B cell (primary cell): Measurements from ENCODE around the gene WWTR1. TPM values are rescaled to one million over a fixed set of nuclear protein-coding genes. Genes with fewer than 3 reads are reported as not detected.

ENCODE experiments used
- ATAC-seq: fragments of 200-7000 bp; cut with Tn5 transposase; one replicate; pipeline ENCODE4 v1.10.0; 2021; ENCODE audit warnings: low read depth, mild to moderate bottlenecking, moderate number of reproducible peaks, moderate library complexity
- CTCF ChIA-PET: fragments of 350-600 bp; sonication (Branson Sonifier 250); formaldehyde crosslinking; loops from one replicate; lab custom pipeline; 2021; ENCODE audit warnings: antibody characterized with exemption, inconsistent platforms; lab: Charles Lee
- POLR2A ChIA-PET: fragments of 350-600 bp; sonication (Branson Sonifier 250); formaldehyde crosslinking; loops from one replicate; lab custom pipeline; 2021; ENCODE audit warnings: antibody characterized with exemption; lab: Charles Lee
- DNase-seq: peaks from one replicate; pipeline ENCODE4 v3.0.0; 2013
- H2AFZ ChIP-seq: 2 replicates; pipeline ENCODE4 v1.6.1; 2012; ENCODE audit warnings: mild to moderate bottlenecking, low read depth, low read length; ENCODE audit not compliant: insufficient read depth, poor library complexity, severe bottlenecking
- H3K27ac ChIP-seq, 2 donors: 1 replicate in 1 of 2; 2 replicates in 1 of 2; pipeline ENCODE4 v1.5.1; 2012 to 2013; ENCODE audit warnings: low read length in 2 of 2, mild to moderate bottlenecking in 2 of 2, moderate library complexity in 1 of 2
- H3K27me3 ChIP-seq, 4 experiments: fragments of 200-600 bp in 1 of 4; sonication (generic) in 1 of 4; replicated peaks in 1 of 4; 1 replicate in 2 of 4; 2 replicates in 2 of 4; pipeline versions ENCODE4 v1.6.1 to v1.7.0; 2013 to 2016; ENCODE audit warnings: low read length in 3 of 4, mild to moderate bottlenecking in 2 of 4, mixed read lengths in 1 of 4, moderate library complexity in 1 of 4; ENCODE audit not compliant: insufficient read depth in 4 of 4, control insufficient read depth in 3 of 4; ENCODE audit errors: control extremely low read depth in 1 of 4
- H3K36me3 ChIP-seq, 2 experiments: replicated peaks in 1 of 2; 1 replicate in 1 of 2; 2 replicates in 1 of 2; pipeline versions ENCODE4 v1.6.1 to v1.7.1; 2013; ENCODE audit warnings: low read length in 1 of 2; ENCODE audit not compliant: insufficient read depth in 2 of 2, control insufficient read depth in 1 of 2; ENCODE audit errors: control extremely low read depth in 1 of 2, extremely low read depth in 1 of 2
- H3K4me1 ChIP-seq, 2 donors: fragments of 200-600 bp in 1 of 2; sonication (generic) in 1 of 2; 1 replicate in 1 of 2; 2 replicates in 1 of 2; pipeline versions ENCODE4 v1.5.1 to v1.6.1; 2013 to 2017; ENCODE audit warnings: low read length in 2 of 2; ENCODE audit not compliant: control insufficient read depth in 2 of 2, insufficient read depth in 2 of 2
- H3K4me2 ChIP-seq: replicated peaks from 2 replicates; pipeline ENCODE3; 2012; ENCODE audit warnings: mild to moderate bottlenecking, low read depth, low read length; ENCODE audit not compliant: poor library complexity, severe bottlenecking
- H3K4me3 ChIP-seq, 5 experiments: fragments of 200-600 bp in 1 of 5; sonication (generic) in 1 of 5; 1 replicate in 3 of 5; 2 replicates in 2 of 5; pipeline versions ENCODE4 v1.5.1 to v1.7.0; 2011 to 2016; ENCODE audit warnings: low read length in 4 of 5, mild to moderate bottlenecking in 4 of 5, low read depth in 2 of 5, control low read depth in 1 of 5, moderate library complexity in 1 of 5; ENCODE audit not compliant: insufficient read depth in 1 of 5; ENCODE audit errors: control extremely low read depth in 1 of 5, extremely low read depth in 1 of 5
- H3K79me2 ChIP-seq: fragments of 200-600 bp; sonication (generic); one replicate; pipeline ENCODE4 v1.6.0; 2016; ENCODE audit warnings: low read length; ENCODE audit not compliant: control insufficient read depth, insufficient read depth
- H3K9ac ChIP-seq: fragments of 200-600 bp; sonication (generic); 2 replicates; pipeline ENCODE4 v1.6.1; 2017; ENCODE audit warnings: mild to moderate bottlenecking, low read length, moderate library complexity
- H3K9me3 ChIP-seq, 3 donors: one replicate each; pipeline versions ENCODE4 v1.6.1 to v1.7.1; 2013; ENCODE audit warnings: low read length in 2 of 3; ENCODE audit not compliant: control insufficient read depth in 2 of 3, insufficient read depth in 1 of 3; ENCODE audit errors: control extremely low read depth in 1 of 3
- H4K20me1 ChIP-seq: 2 replicates; pipeline ENCODE4 v1.6.0; 2012; ENCODE audit warnings: mild to moderate bottlenecking, low read length; ENCODE audit not compliant: insufficient read depth, control insufficient read depth, poor library complexity, severe bottlenecking
- H3K27ac Mint-ChIP-seq: one replicate; pipeline ENCODE4 v1.8.0; 2021; ENCODE audit warnings: mixed read lengths
- H3K27me3 Mint-ChIP-seq: one replicate; pipeline ENCODE4 v1.8.0; 2021; ENCODE audit warnings: mixed read lengths
- H3K4me1 Mint-ChIP-seq: one replicate; pipeline ENCODE4 v1.8.0; 2021; ENCODE audit warnings: mixed read lengths
- H3K4me3 Mint-ChIP-seq: one replicate; pipeline ENCODE4 v1.8.0; 2021; ENCODE audit warnings: mixed read lengths
- H3K9me3 Mint-ChIP-seq: one replicate; pipeline ENCODE4 v1.8.0; 2022; ENCODE audit warnings: mixed read lengths; ENCODE audit not compliant: insufficient read depth
- EZH2 ChIP-seq: IDR thresholded peaks from 2 replicates; pipeline ENCODE4 v1.6.1; 2012; ENCODE audit warnings: borderline replicate concordance, low read depth, mild to moderate bottlenecking, moderate library complexity, low read length; ENCODE audit not compliant: insufficient read depth, poor library complexity, severe bottlenecking
- WGBS: methylation state at CpG from one replicate; pipeline ENCODE4 v1.1.5; 2013; ENCODE audit warnings: missing lambda C conversion rate; ENCODE audit not compliant: insufficient coverage; 5-methylcytosine and 5-hydroxymethylcytosine counted together
- intact Hi-C: fragments of 100-400 bp; cut with micrococcal nuclease; formaldehyde crosslinking; loops from one replicate; pipeline ENCODE4 v1.10.0; 2022
- polyA plus RNA-seq: library from polyadenylated mRNA; depleted of rRNA; stranded (reverse); fragments of >200 nt; gene quantifications from 2 replicates; pipeline ENCODE4 v1.2.3, GENCODE V29; 2012
- total RNA-seq, 2 donors: library from RNA; stranded (reverse); fragments of 120-200 nt in 1 of 2; gene quantifications; 1 replicate in 1 of 2; 2 replicates in 1 of 2; pipeline versions ENCODE4 v1.2.3 to v1.2.4, GENCODE V29; 2013 to 2022
- TF ChIP-seq, protein P1 (sequence below): fragments of 200-600 bp; IDR thresholded peaks from one replicate; pipeline ENCODE4 v1.8.0; 2022; ENCODE audit warnings: antibody characterized with exemption, mild to moderate bottlenecking

Gene WWTR1
- total and polyA plus RNA-seq, 2 donors (not counting 1 experiment from before 2014, with no cell fraction given) = 0.79 to 2.3 TPM

DNA sequence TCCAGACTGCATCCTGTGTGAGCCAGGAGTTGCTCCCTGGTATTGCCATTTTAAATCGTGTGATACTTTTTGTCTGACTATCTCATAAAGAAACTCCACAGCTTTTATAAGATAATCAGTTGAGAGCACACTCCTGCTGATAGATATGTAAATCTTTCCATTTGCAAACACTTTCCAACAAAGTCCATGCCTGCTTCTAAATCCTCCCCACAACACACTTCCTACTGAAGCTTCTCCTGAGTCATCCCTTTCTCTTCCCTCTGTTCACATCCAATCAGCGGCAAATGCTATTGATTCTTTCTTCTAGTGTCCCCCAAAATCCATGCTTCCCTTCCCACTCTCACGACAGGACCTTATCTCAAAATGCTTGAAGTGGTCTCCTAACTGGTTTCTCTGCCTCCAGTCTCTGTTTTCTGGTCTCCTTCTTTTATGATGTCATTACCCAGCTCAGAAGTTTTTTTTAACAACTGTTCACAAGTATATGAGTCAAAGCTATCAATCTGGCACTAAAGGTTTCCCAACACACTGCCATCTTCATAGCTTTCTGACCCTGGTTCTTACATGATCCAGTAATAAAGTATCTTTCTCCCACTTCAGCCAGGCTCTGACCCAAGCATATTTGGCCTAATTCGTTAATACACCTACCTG is 4.5 kb upstream of the WWTR1 start:
- DNase-seq = no peak
- Histone ChIP-seq H3K4me3 (no peak overlapping the region), H3K4me2 (no peak overlapping the region), H3K36me3 (no peaks in the 10 kb centered on the region), H3K9me3 (no peaks in the 10 kb centered on the region), H3K27me3 (peaks cover 0 to 36% (median 7%) of the 10 kb centered on the region in 4 experiments), H3K9ac (no peak overlapping the region), H3K4me1 (peaks cover 16 to 17% of the 10 kb centered on the region in 2 donors), H2AFZ (no peak overlapping the region), H3K27ac (no peak overlapping the region), H3K79me2 (no peaks in the 10 kb centered on the region), H4K20me1 (no peaks in the 10 kb centered on the region)
- ATAC-seq = no peak
- ChIA-PET POLR2A (no interaction called here), CTCF (no interaction called here)
- TF ChIP-seq, protein P1, sequence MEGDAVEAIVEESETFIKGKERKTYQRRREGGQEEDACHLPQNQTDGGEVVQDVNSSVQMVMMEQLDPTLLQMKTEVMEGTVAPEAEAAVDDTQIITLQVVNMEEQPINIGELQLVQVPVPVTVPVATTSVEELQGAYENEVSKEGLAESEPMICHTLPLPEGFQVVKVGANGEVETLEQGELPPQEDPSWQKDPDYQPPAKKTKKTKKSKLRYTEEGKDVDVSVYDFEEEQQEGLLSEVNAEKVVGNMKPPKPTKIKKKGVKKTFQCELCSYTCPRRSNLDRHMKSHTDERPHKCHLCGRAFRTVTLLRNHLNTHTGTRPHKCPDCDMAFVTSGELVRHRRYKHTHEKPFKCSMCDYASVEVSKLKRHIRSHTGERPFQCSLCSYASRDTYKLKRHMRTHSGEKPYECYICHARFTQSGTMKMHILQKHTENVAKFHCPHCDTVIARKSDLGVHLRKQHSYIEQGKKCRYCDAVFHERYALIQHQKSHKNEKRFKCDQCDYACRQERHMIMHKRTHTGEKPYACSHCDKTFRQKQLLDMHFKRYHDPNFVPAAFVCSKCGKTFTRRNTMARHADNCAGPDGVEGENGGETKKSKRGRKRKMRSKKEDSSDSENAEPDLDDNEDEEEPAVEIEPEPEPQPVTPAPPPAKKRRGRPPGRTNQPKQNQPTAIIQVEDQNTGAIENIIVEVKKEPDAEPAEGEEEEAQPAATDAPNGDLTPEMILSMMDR = no peak
- no peak for TF ChIP-seq EZH2
- Mint-ChIP-seq H3K4me1 (peaks cover 10% of the 10 kb centered on the region), H3K27ac (no peak overlapping the region), H3K27me3 (peaks cover 52% of the 10 kb centered on the region), H3K9me3 (no peaks in the 10 kb centered on the region), H3K4me3 (no peak overlapping the region)
- 93% methylated on average over 4 of the region's 4 CpGs for WGBS
- intact Hi-C loops = no loop called here

GRCh38 chr3:149660462-149660861 is 2.6 kb upstream of the WWTR1 start:
- ChIA-PET CTCF (no interaction called here), POLR2A (no interaction called here)
- peaks cover 0 to 47% (median 12%) of the 10 kb centered on the region in 4 experiments for H3K27me3 ChIP-seq
- Mint-ChIP-seq H3K27ac (no peak overlapping the region), H3K27me3 (peaks cover 61% of the 10 kb centered on the region), H3K4me1 (peaks cover 14% of the 10 kb centered on the region), H3K9me3 (no peaks in the 10 kb centered on the region), H3K4me3 (no peak overlapping the region)
- H3K27ac ChIP-seq = no peak overlapping the region
- no peak overlapping the region for H3K9ac ChIP-seq
- H3K79me2 ChIP-seq = no peaks in the 10 kb centered on the region
- no CpG with 5 or more reads among the region's 1 CpG for WGBS
- TF ChIP-seq, protein P1 = no peak
- TF ChIP-seq EZH2 = no peak
- H2AFZ ChIP-seq = no peak overlapping the region
- H3K4me1 ChIP-seq = peaks cover 21 to 22% of the 10 kb centered on the region in 2 donors
- intact Hi-C loops = no loop called here
- no peak overlapping the region for H3K4me3 ChIP-seq
- no peaks in the 10 kb centered on the region for H4K20me1 ChIP-seq
- DNase-seq = no peak
- H3K36me3 ChIP-seq = no peaks in the 10 kb centered on the region
- peaks cover 0 to 3% (median 0%) of the 10 kb centered on the region in 3 donors for H3K9me3 ChIP-seq
- H3K4me2 ChIP-seq = no peak overlapping the region
- ATAC-seq = no peak
